ENCODE data around the gene APEH. TPM values are rescaled to one million over a fixed set of nuclear protein-coding genes. Genes with fewer than 3 reads are reported as not detected.

APEH gene
- total and polyA plus RNA-seq, 10 of the 15 experiments (the other 5 are each of a cell fraction or from before 2014, with no cell fraction given) = 74.4 to 214 (median 131) TPM

GRCh38 chr3:49638445-49638844 is 35.7 kb upstream of the APEH start:
- in situ Hi-C loops (cut with MboI) (no loop called here), intact Hi-C loops (cut with micrococcal nuclease; ENCODE audit: unreplicated experiment) (no loop called here)
- no TSS peak for BruUV-seq (replicated peaks)
- RAD21 ChIA-PET (ENCODE audit: unreplicated experiment) = interaction anchor here (1.9 kb wide), 1 partner anchor 99 kb away, joined by 7 read pairs; no protein-coding TSS in a partner anchor
- no peaks in the 10 kb centered on the region for H4K20me1 ChIP-seq (ENCODE audit: control insufficient read depth, insufficient read depth)
- WGBS (ENCODE audit: insufficient coverage, insufficient replicate concordance, low lambda C conversion rate, missing lambda C conversion rate) = 45% methylated on average over 8 of the region's 8 CpGs
- TF ChIP-seq SUPT20H (IDR thresholded peaks at IDR 0.05; ENCODE audit: borderline replicate concordance, control insufficient read depth, low read depth, low read length) (no peak), MEF2A (IDR thresholded peaks at IDR 0.05; ENCODE audit: insufficient read depth, low read depth, low read length) (no peak), BHLHE40 (IDR thresholded peaks at IDR 0.05; ENCODE audit: borderline replicate concordance in 1 of 2, low read depth in 2 of 2, low read length in 1 of 2) (0 out of 4 replicates have a peak, but pooled peaks of 1 of the 2 experiments have one; percentile 14)
- no peak overlapping the region for H3K4me3 ChIP-seq
- SMC1A ChIA-PET (ENCODE audit: uncharacterized antibody, unreplicated experiment) = no interaction called here
- H3K36me3 ChIP-seq (ENCODE audit: control insufficient read depth in 2 of 2, insufficient read depth in 2 of 2, low read length in 1 of 2) = no peaks in the 10 kb centered on the region
- H3K27ac ChIP-seq (ENCODE audit: control insufficient read depth, insufficient read depth) = no peak overlapping the region
- DNase-seq (ENCODE audit: low read depth, low spot score) (no peak), FAIRE-seq (no peak), ATAC-seq (no peak)
- H3K79me2 ChIP-seq (ENCODE audit: control insufficient read depth, insufficient read depth, low read length) = no peaks in the 10 kb centered on the region
- CTCF ChIA-PET = interaction anchor here (0.5 to 1.4 kb wide), 2 partner anchors 33 to 1344 kb away, joined by 3 to 4 read pairs; no protein-coding TSS in a partner anchor
- no peak overlapping the region for H2AFZ ChIP-seq (ENCODE audit: control insufficient read depth, low read depth, low read length)
- no peaks in the 10 kb centered on the region for H3K4me1 ChIP-seq (ENCODE audit: control insufficient read depth, insufficient read depth, low read length)
- no peaks in the 10 kb centered on the region; a peak in 1 of 4 replicates for H3K27me3 ChIP-seq (replicated peaks in 1 of 2; ENCODE audit: control insufficient read depth in 2 of 2, insufficient read depth in 2 of 2, low read length in 1 of 2)
- H3K4me2 ChIP-seq (ENCODE audit: control insufficient read depth, insufficient read depth) = no peak overlapping the region
- H3K9me3 ChIP-seq (replicated peaks; ENCODE audit: control insufficient read depth, insufficient read depth, low read length) = no peaks in the 10 kb centered on the region
- no peak overlapping the region for H3K9ac ChIP-seq (ENCODE audit: control insufficient read depth, insufficient read depth, low read length)
- POLR2A ChIA-PET = no interaction called here

- no peak overlapping the region for H3K9ac ChIP-seq (ENCODE audit: control insufficient read depth, insufficient read depth, low read length)
- no peaks in the 10 kb centered on the region for H3K4me1 ChIP-seq (ENCODE audit: control insufficient read depth, insufficient read depth, low read length)
- H3K27ac ChIP-seq (ENCODE audit: control insufficient read depth, insufficient read depth) = no peak overlapping the region
- WGBS (ENCODE audit: insufficient coverage, insufficient replicate concordance, low lambda C conversion rate, missing lambda C conversion rate) = 50% methylated on average over 2 of the region's 2 CpGs
- ChIA-PET RAD21 (ENCODE audit: unreplicated experiment) (interaction anchor here (1.2 kb wide), 1 partner anchor 102 kb away, joined by 3 read pairs; no protein-coding TSS in a partner anchor), CTCF (interaction anchor here (0.7 kb wide), 1 partner anchor 64 kb away, joined by 3 read pairs; no protein-coding TSS in a partner anchor), POLR2A (no interaction called here), SMC1A (ENCODE audit: uncharacterized antibody, unreplicated experiment) (no interaction called here)
- H3K36me3 ChIP-seq (ENCODE audit: control insufficient read depth in 2 of 2, insufficient read depth in 2 of 2, low read length in 1 of 2) = no peaks in the 10 kb centered on the region
- TF ChIP-seq ZBED1 (IDR thresholded peaks at IDR 0.05; ENCODE audit: borderline replicate concordance) (no peak), ATF2 (IDR thresholded peaks at IDR 0.05; ENCODE audit: low read length) (no peak), SUZ12 (IDR thresholded peaks at IDR 0.05; ENCODE audit: unreplicated experiment) (no peak), ELK1 (IDR thresholded peaks at IDR 0.05; ENCODE audit: low read depth, low read length) (no peak), FOXK2 (IDR thresholded peaks at IDR 0.05) (no peak), YY1 (IDR thresholded peaks at IDR 0.05; ENCODE audit: low read depth, low read length) (no peak), E2F8 (IDR thresholded peaks at IDR 0.05; ENCODE audit: low read depth, partially characterized antibody) (no peak)
- intact Hi-C loops (cut with micrococcal nuclease; ENCODE audit: unreplicated experiment) (no loop called here), in situ Hi-C loops (cut with MboI) (no loop called here)
- H3K9me3 ChIP-seq (replicated peaks; ENCODE audit: control insufficient read depth, insufficient read depth, low read length) = no peaks in the 10 kb centered on the region
- DNase-seq (ENCODE audit: low read depth, low spot score) = no peak
- no TSS peak for BruUV-seq (replicated peaks)
- H3K27me3 ChIP-seq (replicated peaks in 1 of 2; ENCODE audit: control insufficient read depth in 2 of 2, insufficient read depth in 2 of 2, low read length in 1 of 2) = no peaks in the 10 kb centered on the region; a peak in 1 of 4 replicates
- no peaks in the 10 kb centered on the region for H3K79me2 ChIP-seq (ENCODE audit: control insufficient read depth, insufficient read depth, low read length)
- no peak overlapping the region for H3K4me3 ChIP-seq
- no peak for ATAC-seq
- no peaks in the 10 kb centered on the region for H4K20me1 ChIP-seq (ENCODE audit: control insufficient read depth, insufficient read depth)
- FAIRE-seq = no peak
- no peak overlapping the region for H2AFZ ChIP-seq (ENCODE audit: control insufficient read depth, low read depth, low read length)
- no peak overlapping the region for H3K4me2 ChIP-seq (ENCODE audit: control insufficient read depth, insufficient read depth)
Measured at GRCh38 chr3:49639551-49639950, 34.6 kb upstream of the APEH start.

Measured in GM12878 (cell line).